HCT116 (cell line): ENCODE data around the gene TTC24. TPM values are rescaled to one million over a fixed set of nuclear protein-coding genes. Genes with fewer than 3 reads are reported as not detected.

Experiments used
- ATAC-seq: fragments of 200-7000 bp; cut with Tn5 transposase; 2 replicates; pipeline ENCODE4 v1.9.1; 2020; ENCODE audit warnings: mild to moderate bottlenecking, moderate library complexity
- BruUV-seq: library from RNA; stranded (reverse); fragments of 400-500 nt; replicated peaks from 2 replicates; lab custom pipeline; 2021; lab: Mats Ljungman, UMichigan
- CTCF ChIA-PET: fragments of 300-600 bp; sonication (Branson Sonifier 250); formaldehyde crosslinking; loops from one replicate; lab custom pipeline; 2021; ENCODE audit warnings: antibody characterized with exemption; lab: Charles Lee
- POLR2A ChIA-PET: fragments of 300-600, 350-600 bp; sonication (Branson Sonifier 250); formaldehyde crosslinking; loops from one replicate; lab custom pipeline; 2021; ENCODE audit warnings: antibody characterized with exemption; lab: Charles Lee
- RAD21 ChIA-PET, 2 experiments: fragments of 300-600 bp; sonication (Branson Sonifier 250); formaldehyde crosslinking; loops; one replicate each; lab custom pipeline; 2023; ENCODE audit warnings: low total read pairs in 2 of 2; ENCODE audit not compliant: uncharacterized antibody in 2 of 2, unreplicated experiment in 2 of 2, low non-redundant PET in 1 of 2; lab: Charles Lee
- DNase-seq: peaks from one replicate; pipeline ENCODE4 v3.0.0-alpha.2; 2010; ENCODE audit warnings: low read depth, low spot score
- H2AFZ ChIP-seq: fragments of 200-600 bp; shearing (Covaris generic), sonication (generic); 2 replicates; pipeline ENCODE4 v1.6.1; 2017; ENCODE audit warnings: low read depth, mixed run types, mixed read lengths, antibody characterized with exemption, low read length; ENCODE audit not compliant: poor library complexity, severe bottlenecking
- H3K27ac ChIP-seq: 2 replicates; pipeline ENCODE4 v1.5.1; 2012; ENCODE audit warnings: low read depth, low read length
- H3K27me3 ChIP-seq: fragments of 200-600 bp; sonication (generic); 2 replicates; pipeline ENCODE4 v1.6.1; 2016; ENCODE audit warnings: mixed run types, low read length, mixed read lengths; ENCODE audit not compliant: insufficient read depth
- H3K36me3 ChIP-seq, 2 experiments: fragments of 200-500 bp in 1 of 2; fragments of 200-600 bp in 1 of 2; sonication (Bioruptor generic) in 1 of 2; sonication (generic) in 1 of 2; 2 replicates each; pipeline versions ENCODE4 v1.5.1 to v1.6.1; 2014 to 2016; ENCODE audit warnings: low read length in 2 of 2, inconsistent platforms in 1 of 2, mixed read lengths in 1 of 2, mixed run types in 1 of 2; ENCODE audit not compliant: insufficient read depth in 2 of 2, control insufficient read depth in 1 of 2
- H3K4me1 ChIP-seq, 2 experiments: fragments of 200-600 bp in 1 of 2; sonication (generic) in 1 of 2; 2 replicates each; pipeline versions ENCODE4 v1.5.1 to v1.6.1; 2012 to 2017; ENCODE audit warnings: low read length in 2 of 2, inconsistent platforms in 1 of 2, mild to moderate bottlenecking in 1 of 2, mixed read lengths in 1 of 2, mixed run types in 1 of 2, moderate library complexity in 1 of 2; ENCODE audit not compliant: insufficient read depth in 2 of 2, control insufficient read depth in 1 of 2
- H3K4me2 ChIP-seq: fragments of 200-600 bp; sonication (generic); 2 replicates; pipeline ENCODE4 v1.6.1; 2017; ENCODE audit warnings: mixed run types, low read length, mixed read lengths
- H3K4me3 ChIP-seq, 2 experiments: fragments of 200-600 bp in 1 of 2; sonication (generic) in 1 of 2; replicated peaks in 1 of 2; 2 replicates each; pipeline ENCODE4 v1.5.1; 2011 to 2016; ENCODE audit warnings: low read length in 2 of 2, control low read depth in 1 of 2, low read depth in 1 of 2, mild to moderate bottlenecking in 1 of 2, mixed read lengths in 1 of 2, mixed run types in 1 of 2
- H3K79me2 ChIP-seq: fragments of 200-600 bp; sonication (generic); 2 replicates; pipeline ENCODE4 v1.6.1; 2017; ENCODE audit warnings: mild to moderate bottlenecking, mixed run types, low read length, moderate library complexity, mixed read lengths; ENCODE audit not compliant: insufficient read depth
- H3K9ac ChIP-seq: fragments of 200-600 bp; sonication (generic); 2 replicates; pipeline ENCODE4 v1.6.1; 2016; ENCODE audit warnings: low read length, mixed read lengths
- H3K9me2 ChIP-seq: fragments of 200-600 bp; sonication (generic), shearing (Covaris generic); 2 replicates; pipeline ENCODE4 v1.6.1; 2017; ENCODE audit warnings: mixed run types, mild to moderate bottlenecking, moderate library complexity; ENCODE audit not compliant: insufficient read depth
- H3K9me3 ChIP-seq, 2 experiments: fragments of 200-500 bp in 1 of 2; fragments of 200-600 bp in 1 of 2; sonication (Bioruptor generic) in 1 of 2; sonication (generic) in 1 of 2; 2 replicates each; pipeline ENCODE4 v1.6.1; 2014 to 2017; ENCODE audit warnings: low read length in 2 of 2, mixed read lengths in 2 of 2, inconsistent platforms in 1 of 2, low read depth in 1 of 2, mild to moderate bottlenecking in 1 of 2, mixed run types in 1 of 2, moderate library complexity in 1 of 2; ENCODE audit not compliant: control insufficient read depth in 1 of 2, insufficient read depth in 1 of 2
- H4K20me1 ChIP-seq: fragments of 200-600 bp; sonication (generic), shearing (Covaris generic); 2 replicates; pipeline ENCODE4 v1.6.1; 2017; ENCODE audit warnings: mixed run types, mild to moderate bottlenecking, moderate library complexity; ENCODE audit not compliant: insufficient read depth
- ATF3 ChIP-seq: IDR thresholded peaks from 2 replicates; pipeline ENCODE4 v1.6.1; 2012
- CBX3 ChIP-seq: IDR thresholded peaks from 2 replicates; pipeline ENCODE4 v1.6.1; 2012; ENCODE audit warnings: low read depth
- EGR1 ChIP-seq: IDR thresholded peaks from 2 replicates; pipeline ENCODE4 v1.6.1; 2012; ENCODE audit warnings: low read depth
- ELF1 ChIP-seq: IDR thresholded peaks from 2 replicates; pipeline ENCODE4 v1.6.1; 2012; ENCODE audit warnings: low read depth, borderline replicate concordance
- FOSL1 ChIP-seq: IDR thresholded peaks from 2 replicates; pipeline ENCODE4 v1.6.1; 2012; ENCODE audit warnings: low read depth
- MAX ChIP-seq: IDR thresholded peaks from 2 replicates; pipeline ENCODE4 v1.6.1; 2012
- POLR2A ChIP-seq: IDR thresholded peaks from 2 replicates; pipeline ENCODE4 v1.7.0; 2011; ENCODE audit warnings: borderline replicate concordance; ENCODE audit not compliant: insufficient read depth, insufficient read length; ENCODE audit errors: extremely low read depth
- POLR2AphosphoS5 ChIP-seq: IDR thresholded peaks from 2 replicates; pipeline ENCODE4 v1.6.1; 2011; ENCODE audit warnings: mild to moderate bottlenecking, low read depth, low read length, moderate library complexity
- RAD21 ChIP-seq: IDR thresholded peaks from 2 replicates; pipeline ENCODE4 v1.6.1; 2012; ENCODE audit warnings: low read depth, mild to moderate bottlenecking
- REST ChIP-seq: IDR thresholded peaks from 2 replicates; pipeline ENCODE4 v1.6.1; 2012; ENCODE audit warnings: low read depth
- SIN3A ChIP-seq: IDR thresholded peaks from 2 replicates; pipeline ENCODE4 v1.6.1; 2012; ENCODE audit warnings: low read depth
- SRF ChIP-seq: IDR thresholded peaks from 2 replicates; pipeline ENCODE4 v1.6.1; 2012; ENCODE audit warnings: low read depth
- TCF7L2 ChIP-seq: IDR thresholded peaks from 2 replicates; pipeline ENCODE4 v1.7.0; 2011; ENCODE audit warnings: borderline replicate concordance, inconsistent platforms; ENCODE audit not compliant: insufficient read depth, insufficient read length; ENCODE audit errors: extremely low read depth
- ZBTB33 ChIP-seq: IDR thresholded peaks from 2 replicates; pipeline ENCODE4 v1.6.1; 2011; ENCODE audit warnings: mild to moderate bottlenecking, low read length, moderate library complexity; ENCODE audit not compliant: insufficient replicate concordance; ENCODE audit errors: extremely low read depth
- ZFX ChIP-seq: fragments of 450-650 bp; IDR thresholded peaks from 2 replicates; pipeline ENCODE4 v1.6.1; 2017
- ZNF274 ChIP-seq: fragments of 200-500 bp; sonication (Bioruptor generic); IDR thresholded peaks from 2 replicates; pipeline ENCODE4 v1.6.1; 2014; ENCODE audit warnings: mild to moderate bottlenecking, low read depth, low read length, inconsistent platforms
- intact Hi-C: fragments of 100-400 bp; cut with micrococcal nuclease; formaldehyde crosslinking; loops from 2 replicates; pipeline ENCODE4 v1.10.0; 2022
- total RNA-seq: library from RNA; stranded (reverse); gene quantifications from one replicate; pipeline ENCODE4 v1.2.1, GENCODE V29; 2021; ENCODE audit not compliant: unreplicated experiment

Gene TTC24
- total RNA-seq, 1 experiment from 2014 or later: not detected

GRCh38 chr1:156595016-156595415, 15.5 kb downstream of the TTC24 start:
- Histone ChIP-seq H4K20me1 (no peaks in the 10 kb centered on the region), H3K9ac (no peak overlapping the region), H3K4me3 (no peak overlapping the region), H3K27ac (no peak overlapping the region; the same call in 1 of the 2 replicates), H3K4me2 (no peak overlapping the region), H3K79me2 (peaks cover 52% of the 10 kb centered on the region), H3K36me3 (peaks cover 29 to 61% of the 10 kb centered on the region in 2 experiments; a peak in 3 of 4 replicates), H3K27me3 (no peaks in the 10 kb centered on the region), H2AFZ (no peak overlapping the region), H3K4me1 (peaks cover 8 to 24% of the 10 kb centered on the region in 2 experiments; a peak in 3 of 4 replicates), H3K9me2 (no peaks in the 10 kb centered on the region), H3K9me3 (no peaks in the 10 kb centered on the region)
- DNase-seq: no peak
- BruUV-seq: TSS peak; percentile 26
- CTCF ChIA-PET: no interaction called here
- intact Hi-C loops: no loop called here
- RAD21 ChIA-PET: no interaction called here
- TF ChIP-seq ZFX (no peak), EGR1 (no peak), POLR2AphosphoS5 (no peak), ZBTB33 (no peak), ELF1 (no peak)
- no peak for ATAC-seq
- POLR2A ChIA-PET: no interaction called here

GRCh38 chr1:156596426-156596825, 16.9 kb downstream of the TTC24 start:
- H3K4me2 ChIP-seq: no peak overlapping the region
- no peaks in the 10 kb centered on the region for H3K9me3 ChIP-seq
- ChIA-PET CTCF (no interaction called here), RAD21 (no interaction called here), POLR2A (interaction anchor here (1.2 kb wide), 1 partner anchor 138 kb away, joined by 4 read pairs; no protein-coding TSS in a partner anchor)
- H3K9me2 ChIP-seq: no peaks in the 10 kb centered on the region
- no peak overlapping the region for H3K9ac ChIP-seq
- no peaks in the 10 kb centered on the region for H4K20me1 ChIP-seq
- no TSS peak for BruUV-seq
- peaks cover 66% of the 10 kb centered on the region for H3K79me2 ChIP-seq
- H3K36me3 ChIP-seq: peaks cover 29 to 61% of the 10 kb centered on the region in 2 experiments; a peak in 3 of 4 replicates
- H3K27ac ChIP-seq: no peak overlapping the region
- H3K4me1 ChIP-seq: peaks cover 11 to 19% of the 10 kb centered on the region in 2 experiments
- DNase-seq: no peak
- H2AFZ ChIP-seq: no peak overlapping the region
- H3K27me3 ChIP-seq: no peaks in the 10 kb centered on the region
- intact Hi-C loops: no loop called here
- ATAC-seq: no peak
- H3K4me3 ChIP-seq: no peak overlapping the region
- no peak for TF ChIP-seq CBX3
- TF ChIP-seq ATF3: no peak
- TF ChIP-seq ZNF274: no peak
- no peak for TF ChIP-seq FOSL1
- TF ChIP-seq SIN3A: no peak
- no peak for TF ChIP-seq POLR2A
- TF ChIP-seq EGR1: no peak
- TF ChIP-seq RAD21: no peak
- TF ChIP-seq ELF1: no peak
- TF ChIP-seq SRF: no peak
- no peak for TF ChIP-seq MAX
- TF ChIP-seq POLR2AphosphoS5: no peak
- no peak for TF ChIP-seq REST
- no peak for TF ChIP-seq TCF7L2
